ENCODE results near the gene ERRFI1. TPM values are rescaled to one million over a fixed set of nuclear protein-coding genes. Genes with fewer than 3 reads are reported as not detected.

The ERRFI1 gene
- total and polyA plus RNA-seq, 10 donors: 2.0 to 12.5 (median 7.9) TPM

DNA sequence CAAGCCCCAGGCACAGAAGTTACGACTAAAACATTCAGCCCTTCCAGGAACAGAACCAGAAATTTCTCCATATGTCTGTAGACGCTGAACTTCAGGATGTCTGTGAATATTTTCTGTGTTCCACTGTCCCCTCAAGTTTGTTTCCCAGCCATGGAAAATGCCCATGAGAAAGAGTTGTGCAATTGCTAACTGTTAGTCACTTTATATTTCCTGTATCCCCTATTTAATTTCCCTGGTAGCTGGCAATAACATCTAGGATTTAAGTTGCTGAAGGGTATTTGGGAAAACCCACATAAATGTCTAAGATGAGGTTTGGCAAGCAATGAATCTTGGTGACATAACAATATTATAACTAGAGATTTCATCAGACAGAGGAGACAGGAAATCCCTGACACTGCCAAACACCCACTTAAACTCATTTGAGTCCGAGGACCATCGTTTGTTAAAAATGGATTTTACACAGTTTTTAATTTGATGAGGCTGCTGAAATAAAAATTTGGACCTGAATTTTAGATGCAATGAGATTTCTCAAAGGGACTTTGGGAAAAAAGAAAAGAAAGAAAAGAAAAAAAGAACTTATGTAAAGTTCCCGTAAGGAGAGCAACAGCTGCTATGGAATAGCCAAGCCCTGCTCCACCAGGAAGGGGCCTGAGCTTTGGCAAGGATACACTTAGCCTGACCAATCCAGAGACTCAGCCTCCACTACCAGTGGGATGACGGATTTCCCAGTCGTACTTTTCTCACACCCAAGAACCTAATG is 21.8 kb upstream of the ERRFI1 start:
- Histone ChIP-seq H3K27me3 (replicated peaks in 1 of 7) (no peaks in the 10 kb centered on the region), H3K4me3 (no peak overlapping the region), H3K9me3 (peaks cover 0 to 3% (median 0%) of the 10 kb centered on the region in 8 donors), H3K4me1 (peaks cover 0 to 19% (median 0%) of the 10 kb centered on the region in 6 donors), H3K36me3 (no peaks in the 10 kb centered on the region), H3K27ac (peak overlapping the region in 7 of 8 donors; percentile 5 to 59 (median 38))
- intact Hi-C loops (cut with DNase I; ENCODE audit: low total_unique reads): no loop called here
- WGBS, 5 donors: 41 to 61% (median 44%) methylated on average over 7 of the region's 7 CpGs
- TF ChIP-seq POLR2A (IDR thresholded peaks at IDR 0.05) (no peak), POLR2AphosphoS5 (IDR thresholded peaks at IDR 0.05) (no peak)
- TF ChIP-seq, protein P1, sequence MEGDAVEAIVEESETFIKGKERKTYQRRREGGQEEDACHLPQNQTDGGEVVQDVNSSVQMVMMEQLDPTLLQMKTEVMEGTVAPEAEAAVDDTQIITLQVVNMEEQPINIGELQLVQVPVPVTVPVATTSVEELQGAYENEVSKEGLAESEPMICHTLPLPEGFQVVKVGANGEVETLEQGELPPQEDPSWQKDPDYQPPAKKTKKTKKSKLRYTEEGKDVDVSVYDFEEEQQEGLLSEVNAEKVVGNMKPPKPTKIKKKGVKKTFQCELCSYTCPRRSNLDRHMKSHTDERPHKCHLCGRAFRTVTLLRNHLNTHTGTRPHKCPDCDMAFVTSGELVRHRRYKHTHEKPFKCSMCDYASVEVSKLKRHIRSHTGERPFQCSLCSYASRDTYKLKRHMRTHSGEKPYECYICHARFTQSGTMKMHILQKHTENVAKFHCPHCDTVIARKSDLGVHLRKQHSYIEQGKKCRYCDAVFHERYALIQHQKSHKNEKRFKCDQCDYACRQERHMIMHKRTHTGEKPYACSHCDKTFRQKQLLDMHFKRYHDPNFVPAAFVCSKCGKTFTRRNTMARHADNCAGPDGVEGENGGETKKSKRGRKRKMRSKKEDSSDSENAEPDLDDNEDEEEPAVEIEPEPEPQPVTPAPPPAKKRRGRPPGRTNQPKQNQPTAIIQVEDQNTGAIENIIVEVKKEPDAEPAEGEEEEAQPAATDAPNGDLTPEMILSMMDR (IDR thresholded peaks at IDR 0.05 in 8 of 11, conservative IDR thresholded peaks at IDR 0.05 in 3 of 11): no peak
- no peak for DNase-seq

DNA sequence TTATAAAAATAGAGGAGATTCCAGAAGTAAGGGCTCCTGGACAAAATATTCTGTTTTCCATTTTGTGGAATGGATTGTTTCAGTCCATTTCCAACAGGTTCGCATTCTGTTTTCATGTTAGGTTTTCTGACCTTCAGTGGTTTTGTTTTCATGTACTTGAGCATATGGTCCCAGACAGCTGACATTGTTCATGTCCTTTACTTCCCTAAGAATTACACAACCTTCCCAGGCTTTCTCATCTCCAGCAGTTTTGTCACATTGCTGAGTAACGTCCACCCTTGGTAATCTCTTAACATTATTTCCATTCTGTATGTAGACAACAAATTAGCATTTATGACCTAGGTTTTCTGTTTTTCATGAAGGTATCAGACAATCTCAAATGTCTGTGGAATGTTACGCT is 21.0 kb upstream of the ERRFI1 start:
- intact Hi-C loops (cut with DNase I; ENCODE audit: low total_unique reads): no loop called here
- Histone ChIP-seq H3K27ac (peak overlapping the region in 5 of 8 donors; percentile 5 to 59 (median 33)), H3K27me3 (replicated peaks in 1 of 7) (no peaks in the 10 kb centered on the region), H3K4me1 (peaks cover 0 to 19% (median 0%) of the 10 kb centered on the region in 6 donors), H3K4me3 (no peak overlapping the region), H3K9me3 (peaks cover 0 to 10% (median 4%) of the 10 kb centered on the region in 8 donors), H3K36me3 (no peaks in the 10 kb centered on the region)
- 67 to 85% (median 74%) methylated on average over 3 of the region's 3 CpGs for WGBS, 5 donors
- TF ChIP-seq, protein P1 (IDR thresholded peaks at IDR 0.05 in 8 of 11, conservative IDR thresholded peaks at IDR 0.05 in 3 of 11): no peak
- TF ChIP-seq POLR2AphosphoS5 (IDR thresholded peaks at IDR 0.05) (no peak), POLR2A (IDR thresholded peaks at IDR 0.05) (no peak)
- DNase-seq: no peak

DNA sequence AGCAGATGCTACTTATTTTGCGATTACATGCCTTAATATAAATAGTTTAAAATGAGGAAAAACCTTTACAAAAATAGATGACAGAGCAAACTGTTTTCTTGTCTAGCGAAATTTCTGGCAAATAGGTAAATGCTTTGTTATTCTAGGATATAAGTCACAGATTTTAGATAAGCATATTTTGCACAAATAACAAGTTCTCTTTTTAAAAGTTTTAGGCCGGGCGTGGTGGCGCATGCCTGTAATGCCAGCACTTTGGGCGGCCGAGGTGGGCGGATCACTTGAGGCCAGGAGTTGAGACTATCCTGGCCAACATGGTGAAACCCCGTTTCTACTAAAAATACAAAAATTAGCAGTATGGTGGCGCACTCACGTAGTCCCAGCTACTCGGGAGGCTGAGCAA is 20.3 kb upstream of the ERRFI1 start:
- 92 to 94% (median 93%) methylated on average over 12 of the region's 12 CpGs for WGBS, 5 donors
- Histone ChIP-seq H3K4me3 (no peak overlapping the region), H3K27ac (no peak overlapping the region), H3K36me3 (no peaks in the 10 kb centered on the region), H3K27me3 (replicated peaks in 1 of 7) (no peaks in the 10 kb centered on the region), H3K4me1 (peaks cover 0 to 19% (median 0%) of the 10 kb centered on the region in 6 donors), H3K9me3 (peaks cover 0 to 16% (median 8%) of the 10 kb centered on the region in 8 donors)
- TF ChIP-seq, protein P1 (IDR thresholded peaks at IDR 0.05 in 8 of 11, conservative IDR thresholded peaks at IDR 0.05 in 3 of 11): no peak
- no peak for TF ChIP-seq POLR2AphosphoS5 (IDR thresholded peaks at IDR 0.05)
- TF ChIP-seq POLR2A (IDR thresholded peaks at IDR 0.05): no peak
- DNase-seq: no peak
- intact Hi-C loops (cut with DNase I; ENCODE audit: low total_unique reads): no loop called here

DNA sequence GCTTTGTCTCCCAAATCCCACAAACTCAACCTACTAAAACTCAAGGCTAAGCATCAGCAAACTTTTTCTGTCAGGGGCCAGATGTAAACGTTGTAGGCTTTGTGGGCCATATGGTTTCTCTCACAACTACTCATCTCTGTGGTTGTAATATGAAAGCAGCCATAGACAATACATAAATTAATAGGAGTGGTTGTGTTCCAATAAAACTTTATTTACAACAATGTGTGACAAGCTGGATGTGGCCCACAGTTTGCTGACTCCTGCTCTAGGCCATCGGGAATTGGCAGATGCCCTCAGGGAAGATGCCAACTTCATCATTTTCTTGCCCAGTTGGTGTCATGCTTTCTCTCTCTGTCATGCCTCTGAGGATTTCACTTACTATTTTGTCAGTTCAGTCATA is 17.5 kb upstream of the ERRFI1 start:
- DNase-seq: no peak
- Histone ChIP-seq H3K4me1 (peaks cover 0 to 19% (median 0%) of the 10 kb centered on the region in 6 donors), H3K4me3 (no peak overlapping the region), H3K36me3 (no peaks in the 10 kb centered on the region), H3K27ac (no peak overlapping the region), H3K27me3 (replicated peaks in 1 of 7) (no peaks in the 10 kb centered on the region), H3K9me3 (peaks cover 0 to 24% (median 10%) of the 10 kb centered on the region in 8 donors)
- TF ChIP-seq POLR2A (IDR thresholded peaks at IDR 0.05) (no peak), POLR2AphosphoS5 (IDR thresholded peaks at IDR 0.05) (no peak)
- TF ChIP-seq, protein P1 (IDR thresholded peaks at IDR 0.05 in 8 of 11, conservative IDR thresholded peaks at IDR 0.05 in 3 of 11): no peak
- WGBS, 5 donors: 66 to 91% (median 83%) methylated on average over 2 of the region's 2 CpGs
- intact Hi-C loops (cut with DNase I; ENCODE audit: low total_unique reads): no loop called here

All from spleen (tissue), 11 donors.